Activated CD8-positive, alpha-beta T cell treated with anti-CD3 and anti-CD28 coated beads for 36 hours (primary cell): ENCODE data around the gene PPP2R1B. TPM values are rescaled to one million over a fixed set of nuclear protein-coding genes. Genes with fewer than 3 reads are reported as not detected.
"Not testable (repeated sequence)": the region's sequence is repeated elsewhere in the genome, so short reads cannot be mapped to it uniquely, and the experiment has no call there.

Experiments used
- ATAC-seq: fragments of 200-7000 bp; cut with Tn5 transposase; one replicate; pipeline ENCODE4 v1.10.0; 2021; ENCODE audit warnings: mild to moderate bottlenecking, moderate library complexity
- CTCF ChIA-PET: fragments of 350-600 bp; sonication (Branson Sonifier 250); formaldehyde crosslinking; loops from one replicate; lab custom pipeline; 2021; ENCODE audit warnings: antibody characterized with exemption; lab: Charles Lee
- POLR2A ChIA-PET: fragments of 350-600 bp; sonication (Branson Sonifier 250); formaldehyde crosslinking; loops from one replicate; lab custom pipeline; 2021; ENCODE audit warnings: antibody characterized with exemption; lab: Charles Lee
- DNase-seq: peaks from one replicate; pipeline ENCODE4 v3.0.0-alpha.2; 2020
- H3K27ac Mint-ChIP-seq: one replicate; pipeline ENCODE4 v1.8.0; 2021; ENCODE audit warnings: mild to moderate bottlenecking, mixed read lengths
- H3K27me3 Mint-ChIP-seq: one replicate; pipeline ENCODE4 v1.8.0; 2021; ENCODE audit warnings: mixed read lengths
- H3K36me3 Mint-ChIP-seq: one replicate; pipeline ENCODE4 v1.8.0; 2021; ENCODE audit warnings: low read depth, mixed read lengths
- H3K4me1 Mint-ChIP-seq: one replicate; pipeline ENCODE4 v1.8.0; 2021; ENCODE audit warnings: low read depth, mixed read lengths
- H3K4me3 Mint-ChIP-seq: one replicate; pipeline ENCODE4 v1.8.0; 2021; ENCODE audit warnings: mild to moderate bottlenecking, moderate library complexity, mixed read lengths
- H3K9me3 Mint-ChIP-seq: one replicate; pipeline ENCODE4 v1.8.0; 2021; ENCODE audit warnings: mixed read lengths
- CTCF ChIP-seq: fragments of 200-600 bp; IDR thresholded peaks from one replicate; pipeline ENCODE4 v1.8.0; 2022; ENCODE audit warnings: antibody characterized with exemption, mild to moderate bottlenecking
- intact Hi-C: fragments of 100-400 bp; cut with micrococcal nuclease; formaldehyde crosslinking; loops from one replicate; pipeline ENCODE4 v1.10.0; 2022
- total RNA-seq, 2 experiments: library from RNA; stranded (reverse); gene quantifications; one replicate each; pipeline ENCODE4 v1.2.3, GENCODE V29; 2021

The PPP2R1B gene
- total RNA-seq, 2 experiments from 2014 or later: 49.7 to 54.0 TPM

- intact Hi-C loops: no loop called here
- ATAC-seq (no peak), DNase-seq (no peak)
- Mint-ChIP-seq H3K27me3 (no peaks in the 10 kb centered on the region), H3K27ac (no peak overlapping the region), H3K4me3 (no peak overlapping the region), H3K36me3 (peaks cover 21% of the 10 kb centered on the region), H3K4me1 (no peaks in the 10 kb centered on the region), H3K9me3 (no peaks in the 10 kb centered on the region)
- ChIA-PET CTCF (interaction anchor here (1.4 kb wide), 1 partner anchor 57 kb away, joined by 4 read pairs; no protein-coding TSS in a partner anchor), POLR2A (no interaction called here)
- no peak for TF ChIP-seq CTCF
Observed at GRCh38 chr11:111720801-111721494, 45.2 kb downstream of the PPP2R1B start.

GRCh38 chr11:111719379-111719778, 46.8 kb downstream of the PPP2R1B start:
- ChIA-PET POLR2A (no interaction called here), CTCF (no interaction called here)
- intact Hi-C loops: no loop called here
- Mint-ChIP-seq H3K27ac (no peak overlapping the region), H3K4me3 (no peak overlapping the region), H3K4me1 (no peaks in the 10 kb centered on the region), H3K36me3 (peaks cover 22% of the 10 kb centered on the region), H3K9me3 (no peaks in the 10 kb centered on the region), H3K27me3 (no peaks in the 10 kb centered on the region)
- DNase-seq: no peak
- no peak for TF ChIP-seq CTCF
- no peak for ATAC-seq

GRCh38 chr11:111718859-111719258, 47.3 kb downstream of the PPP2R1B start:
- no peak for TF ChIP-seq CTCF
- Mint-ChIP-seq H3K27ac (no peak overlapping the region), H3K4me3 (no peak overlapping the region), H3K4me1 (no peaks in the 10 kb centered on the region), H3K27me3 (no peaks in the 10 kb centered on the region), H3K9me3 (no peaks in the 10 kb centered on the region), H3K36me3 (peaks cover 27% of the 10 kb centered on the region)
- ATAC-seq (no peak), DNase-seq (no peak)
- CTCF ChIA-PET: no interaction called here
- intact Hi-C loops: no loop called here
- POLR2A ChIA-PET: no interaction called here

- CTCF ChIA-PET: no interaction called here
- POLR2A ChIA-PET: no interaction called here
- Mint-ChIP-seq H3K36me3 (peaks cover 26% of the 10 kb centered on the region), H3K27me3 (no peaks in the 10 kb centered on the region), H3K4me1 (no peaks in the 10 kb centered on the region), H3K9me3 (no peaks in the 10 kb centered on the region), H3K27ac (no peak overlapping the region), H3K4me3 (no peak overlapping the region)
- ATAC-seq: no peak
- TF ChIP-seq CTCF: no peak
- no peak for DNase-seq
- intact Hi-C loops: no loop called here
Observed at GRCh38 chr11:111718436-111718835, 47.8 kb downstream of the PPP2R1B start.

- CTCF ChIA-PET, H3K27ac Mint-ChIP-seq, H3K27me3 Mint-ChIP-seq, DNase-seq, H3K4me3 Mint-ChIP-seq, H3K4me1 Mint-ChIP-seq, H3K9me3 Mint-ChIP-seq, intact Hi-C loops, ATAC-seq, POLR2A ChIA-PET: not testable (repeated sequence)
- peaks cover 19% of the 10 kb centered on the region for H3K36me3 Mint-ChIP-seq
Observed at GRCh38 chr11:111717660-111718059, 48.5 kb downstream of the PPP2R1B start.
